GM23338 (cell line): ENCODE data around the gene SPANXN2. TPM values are rescaled to one million over a fixed set of nuclear protein-coding genes. Genes with fewer than 3 reads are reported as not detected.

Experiments
- ATAC-seq: fragments of 200-7000 bp; cut with Tn5 transposase; 3 replicates; pipeline ENCODE4 v1.9.1; 2020
- DNase-seq: peaks from one replicate; pipeline ENCODE4 v3.0.0-alpha.2; 2015; ENCODE audit warnings: low spot score
- H2AFZ ChIP-seq: fragments of 200-600 bp; sonication (generic); 2 replicates; pipeline ENCODE4 v1.8.0; 2016; ENCODE audit warnings: antibody characterized with exemption, mild to moderate bottlenecking, moderate library complexity
- H3F3A ChIP-seq: fragments of 200-600 bp; sonication (generic); replicated peaks from 2 replicates; pipeline ENCODE4 v1.8.0; 2017; ENCODE audit warnings: antibody characterized with exemption, mixed run types, low read depth
- H3K27ac ChIP-seq: fragments of 200-600 bp; sonication (generic); 2 replicates; pipeline ENCODE4 v1.6.1; 2016; ENCODE audit warnings: low read depth
- H3K27me3 ChIP-seq: fragments of 200-600 bp; sonication (generic); 2 replicates; pipeline ENCODE4 v1.8.0; 2016; ENCODE audit warnings: mild to moderate bottlenecking, mixed run types, moderate library complexity; ENCODE audit not compliant: insufficient read depth
- H3K36me3 ChIP-seq: fragments of 200-600 bp; sonication (generic); 2 replicates; pipeline ENCODE4 v1.8.0; 2016; ENCODE audit warnings: mild to moderate bottlenecking; ENCODE audit not compliant: insufficient read depth
- H3K4me1 ChIP-seq: fragments of 200-600 bp; sonication (generic); 2 replicates; pipeline ENCODE4 v1.8.0; 2016; ENCODE audit warnings: mild to moderate bottlenecking, moderate library complexity; ENCODE audit not compliant: insufficient read depth
- H3K4me2 ChIP-seq: fragments of 200-600 bp; sonication (generic); 2 replicates; pipeline ENCODE4 v1.7.1; 2017; ENCODE audit warnings: mixed run types
- H3K4me3 ChIP-seq: fragments of 200-600 bp; sonication (generic); 2 replicates; pipeline ENCODE4 v1.6.1; 2016; ENCODE audit warnings: mixed run types
- H3K79me2 ChIP-seq: fragments of 200-600 bp; sonication (generic); replicated peaks from 2 replicates; pipeline ENCODE4 v1.8.0; 2017; ENCODE audit warnings: mild to moderate bottlenecking; ENCODE audit not compliant: insufficient read depth
- H3K9me2 ChIP-seq: fragments of 200-600 bp; sonication (generic); 2 replicates; pipeline ENCODE4 v1.8.0; 2017; ENCODE audit not compliant: insufficient read depth
- H4K20me1 ChIP-seq: fragments of 200-600 bp; sonication (generic); replicated peaks from 2 replicates; pipeline ENCODE4 v1.8.0; 2017; ENCODE audit warnings: mild to moderate bottlenecking; ENCODE audit not compliant: insufficient read depth
- H3K27ac Mint-ChIP-seq: 2 replicates; pipeline ENCODE4 v1.8.0; 2020; ENCODE audit warnings: inconsistent platforms, mild to moderate bottlenecking, moderate library complexity, mixed read lengths
- H3K27me3 Mint-ChIP-seq: 3 replicates; pipeline ENCODE4 v1.8.0; 2022; ENCODE audit warnings: low read depth, mild to moderate bottlenecking, moderate library complexity, mixed read lengths, inconsistent platforms; ENCODE audit not compliant: insufficient read depth, poor library complexity
- H3K36me3 Mint-ChIP-seq: 3 replicates; pipeline ENCODE4 v1.8.0; 2021; ENCODE audit warnings: low read depth, mild to moderate bottlenecking, inconsistent platforms, moderate library complexity, mixed read lengths
- H3K4me1 Mint-ChIP-seq: 3 replicates; pipeline ENCODE4 v1.8.0; 2020; ENCODE audit warnings: mild to moderate bottlenecking, inconsistent platforms, mixed read lengths
- H3K4me3 Mint-ChIP-seq: 3 replicates; pipeline ENCODE4 v1.8.0; 2021; ENCODE audit warnings: moderate library complexity, mild to moderate bottlenecking, inconsistent platforms, mixed read lengths
- H3K9me3 Mint-ChIP-seq: 3 replicates; pipeline ENCODE4 v1.8.0; 2020; ENCODE audit warnings: moderate library complexity, mild to moderate bottlenecking, inconsistent platforms, mixed read lengths
- CTCF ChIP-seq, 2 experiments: fragments of 200-600 bp in 1 of 2; sonication (generic) in 1 of 2; conservative IDR thresholded peaks; 2 replicates each; pipeline versions ENCODE4 v1.5.1 to v1.6.1; 2016 to 2017; ENCODE audit warnings: antibody characterized with exemption in 2 of 2, low read depth in 2 of 2, mild to moderate bottlenecking in 2 of 2, moderate library complexity in 1 of 2
- EZH2 ChIP-seq: fragments of 200-600 bp; sonication (generic); IDR thresholded peaks from one replicate; pipeline ENCODE4 v1.8.0; 2017; ENCODE audit warnings: antibody characterized with exemption, mild to moderate bottlenecking, low read depth; ENCODE audit not compliant: unreplicated experiment
- EZH2phosphoT487 ChIP-seq: fragments of 200-600 bp; sonication (generic); IDR thresholded peaks from one replicate; pipeline ENCODE4 v1.8.1; 2018; ENCODE audit warnings: antibody characterized with exemption; ENCODE audit not compliant: unreplicated experiment
- JUNB ChIP-seq: IDR thresholded peaks from one replicate; pipeline ENCODE4 v1.6.1; 2016; ENCODE audit warnings: antibody characterized with exemption; ENCODE audit not compliant: unreplicated experiment
- NANOG ChIP-seq: IDR thresholded peaks from 2 replicates; pipeline ENCODE4 v1.6.1; 2016; ENCODE audit warnings: antibody characterized with exemption, borderline replicate concordance
- POLR2AphosphoS5 ChIP-seq: IDR thresholded peaks from 2 replicates; pipeline ENCODE4 v1.6.1; 2016; ENCODE audit warnings: antibody characterized with exemption, low read depth
- REST ChIP-seq: IDR thresholded peaks from one replicate; pipeline ENCODE4 v1.6.1; 2018; ENCODE audit warnings: antibody characterized with exemption; ENCODE audit not compliant: unreplicated experiment
- STAT1 ChIP-seq: IDR thresholded peaks from one replicate; pipeline ENCODE4 v1.6.1; 2016; ENCODE audit warnings: antibody characterized with exemption; ENCODE audit not compliant: unreplicated experiment
- ZNF114 ChIP-seq: fragments of 250-450 bp; sonication (Bioruptor Pico); IDR thresholded peaks from 2 replicates; pipeline ENCODE4 v1.5.0; 2020; ENCODE audit warnings: mild to moderate bottlenecking, moderate library complexity
- ZNF331 ChIP-seq: fragments of 250-450 bp; sonication (Bioruptor Pico); IDR thresholded peaks from 2 replicates; pipeline ENCODE4 v1.5.0; 2020; ENCODE audit warnings: low read depth, mild to moderate bottlenecking, moderate library complexity
- polyA plus RNA-seq: library from polyadenylated mRNA; unstranded; fragments of >200 nt; fragmentation: Nextera tagmentation; extraction: Ambion mirVana; gene quantifications from 2 replicates; pipeline ENCODE4 v1.2.1, GENCODE V29; 2016
- total RNA-seq: library from RNA; depleted of rRNA; stranded (reverse); fragments of >200 nt; shearing (Covaris generic); gene quantifications from 2 replicates; pipeline ENCODE4 v1.2.3, GENCODE V29; 2014

The SPANXN2 gene
- total and polyA plus RNA-seq, 2 experiments from 2014 or later: not detected

GRCh38 chrX:143701460-143701859 lies 19.1 kb downstream of the SPANXN2 start:
- Histone ChIP-seq H3K27ac (no peak overlapping the region), H3K4me1 (no peaks in the 10 kb centered on the region), H3K4me3 (no peak overlapping the region), H3F3A (no peaks in the 10 kb centered on the region), H3K27me3 (no peaks in the 10 kb centered on the region), H2AFZ (no peak overlapping the region), H4K20me1 (no peaks in the 10 kb centered on the region), H3K4me2 (no peak overlapping the region), H3K36me3 (no peaks in the 10 kb centered on the region), H3K79me2 (no peaks in the 10 kb centered on the region), H3K9me2 (no peaks in the 10 kb centered on the region)
- Mint-ChIP-seq H3K27ac (no peak overlapping the region), H3K9me3 (peaks cover 69% of the 10 kb centered on the region), H3K36me3 (peaks cover 4% of the 10 kb centered on the region; the same call in 2 of the 3 replicates), H3K4me1 (no peaks in the 10 kb centered on the region), H3K27me3 (no peaks in the 10 kb centered on the region), H3K4me3 (no peak overlapping the region)
- TF ChIP-seq POLR2AphosphoS5 (no peak), STAT1 (no peak), ZNF331 (CRISPR knock-in tag) (no peak), EZH2phosphoT487 (no peak)
- DNase-seq: no peak
- no peak for ATAC-seq

GRCh38 chrX:143694885-143695284 lies 25.7 kb downstream of the SPANXN2 start:
- ATAC-seq (no peak), DNase-seq (no peak)
- no peaks in the 10 kb centered on the region for H3K4me1 Mint-ChIP-seq
- Histone ChIP-seq H3K4me1 (no peaks in the 10 kb centered on the region), H4K20me1 (no peaks in the 10 kb centered on the region), H3K4me2 (no peak overlapping the region), H3K27me3 (no peaks in the 10 kb centered on the region), H3K36me3 (no peaks in the 10 kb centered on the region), H3K4me3 (no peak overlapping the region), H3F3A (no peaks in the 10 kb centered on the region), H3K9me2 (no peaks in the 10 kb centered on the region), H2AFZ (no peak overlapping the region), H3K27ac (no peak overlapping the region), H3K79me2 (no peaks in the 10 kb centered on the region)
- peaks cover 67% of the 10 kb centered on the region for H3K9me3 Mint-ChIP-seq
- no peak overlapping the region for H3K4me3 Mint-ChIP-seq
- TF ChIP-seq CTCF (conservative IDR thresholded peaks at IDR 0.05; ENCODE audit: low read depth in 2 of 2): no peak
- no peak for TF ChIP-seq STAT1
- TF ChIP-seq NANOG: no peak
- no peak for TF ChIP-seq ZNF114 (CRISPR knock-in tag)
- TF ChIP-seq POLR2AphosphoS5: no peak
- TF ChIP-seq EZH2: no peak
- no peak for TF ChIP-seq JUNB
- H3K27ac Mint-ChIP-seq: no peak overlapping the region
- no peaks in the 10 kb centered on the region for H3K27me3 Mint-ChIP-seq
- H3K36me3 Mint-ChIP-seq: peaks cover 5% of the 10 kb centered on the region; the same call in 1 of the 3 replicates

GRCh38 chrX:143683486-143683885 lies 37.1 kb downstream of the SPANXN2 start:
- Histone ChIP-seq H3K27me3 (no peaks in the 10 kb centered on the region), H4K20me1 (no peaks in the 10 kb centered on the region), H3K4me3 (no peak overlapping the region), H3K27ac (no peak overlapping the region), H3F3A (no peaks in the 10 kb centered on the region), H2AFZ (no peak overlapping the region), H3K9me2 (no peaks in the 10 kb centered on the region), H3K79me2 (no peaks in the 10 kb centered on the region), H3K4me2 (no peak overlapping the region), H3K36me3 (no peaks in the 10 kb centered on the region), H3K4me1 (no peaks in the 10 kb centered on the region)
- no peak overlapping the region for H3K4me3 Mint-ChIP-seq
- no peaks in the 10 kb centered on the region for H3K4me1 Mint-ChIP-seq
- H3K27me3 Mint-ChIP-seq: no peaks in the 10 kb centered on the region
- H3K36me3 Mint-ChIP-seq: 0 out of 3 replicates have a peak, but pooled peaks cover 8% of the 10 kb centered on the region
- H3K27ac Mint-ChIP-seq: no peak overlapping the region
- ATAC-seq (no peak), DNase-seq (no peak)
- peaks cover 67% of the 10 kb centered on the region for H3K9me3 Mint-ChIP-seq
- TF ChIP-seq EZH2phosphoT487 (no peak), REST (no peak), POLR2AphosphoS5 (no peak), NANOG (no peak)
